GM10248 (cell line): Measurements from ENCODE around the gene CIB1.

Source experiments
- CTCF ChIA-PET: fragments of 300-600 bp; sonication (Branson Sonifier 250); formaldehyde crosslinking; extraction: SDS; loops from one replicate; lab custom pipeline; 2021; ENCODE audit warnings: antibody characterized with exemption; lab: Yijun Ruan, JAX
- POLR2A ChIA-PET: fragments of 350-650 bp; sonication (Branson Sonifier 250); formaldehyde crosslinking; extraction: SDS; loops from one replicate; lab custom pipeline; 2020; ENCODE audit warnings: antibody characterized with exemption; lab: Yijun Ruan, JAX
- DNase-seq: peaks from one replicate; pipeline ENCODE4 v3.0.0; 2012; ENCODE audit errors: extremely low spot score
- TF ChIP-seq, protein P1 (sequence below): IDR thresholded peaks from 2 replicates; pipeline ENCODE4 v1.5.1; 2012; ENCODE audit warnings: mild to moderate bottlenecking, low read depth; ENCODE audit errors: extremely low read depth, missing control alignments, control extremely low read depth

The CIB1 gene

DNA sequence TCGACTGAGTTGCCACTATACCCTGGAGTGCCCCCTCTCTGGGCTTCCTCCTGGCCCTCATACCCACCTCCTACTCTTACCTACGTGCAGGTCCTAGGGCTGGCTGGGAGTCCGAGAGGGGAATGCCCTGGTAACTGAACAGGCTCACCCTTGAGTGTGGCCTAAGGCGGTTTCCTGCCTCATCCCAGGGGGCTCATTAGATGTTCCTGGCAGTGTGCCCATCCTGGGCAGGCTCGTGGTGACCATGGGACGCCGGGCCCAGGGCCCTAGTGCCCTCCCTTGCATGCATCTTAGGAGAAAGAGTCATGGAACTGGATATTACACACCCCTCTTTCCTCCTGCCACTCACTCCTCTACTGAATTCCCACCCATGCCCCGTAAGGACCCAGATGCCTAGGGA lies 29.8 kb downstream of the CIB1 start:
- ChIA-PET POLR2A (no interaction called here), CTCF (interaction anchor here (1.3 to 4.4 kb wide), 6 partner anchors 12 to 17 kb away, joined by 3 to 25 read pairs (median 4); no protein-coding TSS in a partner anchor)
- no peak for DNase-seq
- TF ChIP-seq, protein P1, sequence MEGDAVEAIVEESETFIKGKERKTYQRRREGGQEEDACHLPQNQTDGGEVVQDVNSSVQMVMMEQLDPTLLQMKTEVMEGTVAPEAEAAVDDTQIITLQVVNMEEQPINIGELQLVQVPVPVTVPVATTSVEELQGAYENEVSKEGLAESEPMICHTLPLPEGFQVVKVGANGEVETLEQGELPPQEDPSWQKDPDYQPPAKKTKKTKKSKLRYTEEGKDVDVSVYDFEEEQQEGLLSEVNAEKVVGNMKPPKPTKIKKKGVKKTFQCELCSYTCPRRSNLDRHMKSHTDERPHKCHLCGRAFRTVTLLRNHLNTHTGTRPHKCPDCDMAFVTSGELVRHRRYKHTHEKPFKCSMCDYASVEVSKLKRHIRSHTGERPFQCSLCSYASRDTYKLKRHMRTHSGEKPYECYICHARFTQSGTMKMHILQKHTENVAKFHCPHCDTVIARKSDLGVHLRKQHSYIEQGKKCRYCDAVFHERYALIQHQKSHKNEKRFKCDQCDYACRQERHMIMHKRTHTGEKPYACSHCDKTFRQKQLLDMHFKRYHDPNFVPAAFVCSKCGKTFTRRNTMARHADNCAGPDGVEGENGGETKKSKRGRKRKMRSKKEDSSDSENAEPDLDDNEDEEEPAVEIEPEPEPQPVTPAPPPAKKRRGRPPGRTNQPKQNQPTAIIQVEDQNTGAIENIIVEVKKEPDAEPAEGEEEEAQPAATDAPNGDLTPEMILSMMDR, result no peak

DNA sequence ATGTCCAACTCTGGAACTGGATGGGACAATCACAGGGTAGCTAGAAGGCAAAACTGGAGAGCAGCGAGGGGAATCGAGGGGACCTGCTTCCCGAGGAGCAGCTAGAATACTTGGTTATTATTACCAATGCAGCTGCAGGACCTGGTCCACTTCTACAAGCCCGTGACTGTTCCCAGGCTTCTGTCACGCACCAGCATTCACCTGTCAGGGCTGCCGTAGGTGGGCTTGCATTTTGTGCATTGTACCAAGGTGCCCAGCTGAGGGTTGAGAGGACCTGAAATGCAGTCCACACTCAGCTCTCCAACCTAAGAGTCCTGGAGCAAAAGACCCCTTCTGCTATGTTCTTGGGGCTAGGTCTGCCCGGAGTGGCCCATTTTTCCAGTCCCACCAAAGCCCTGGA lies 30.3 kb downstream of the CIB1 start:
- no peak for DNase-seq
- ChIA-PET CTCF (interaction anchor here (1.2 to 4.4 kb wide), 4 partner anchors 11 to 18 kb away, joined by 3 to 25 read pairs (median 4); no protein-coding TSS in a partner anchor), POLR2A (no interaction called here)
- TF ChIP-seq, protein P1, result no peak

DNA sequence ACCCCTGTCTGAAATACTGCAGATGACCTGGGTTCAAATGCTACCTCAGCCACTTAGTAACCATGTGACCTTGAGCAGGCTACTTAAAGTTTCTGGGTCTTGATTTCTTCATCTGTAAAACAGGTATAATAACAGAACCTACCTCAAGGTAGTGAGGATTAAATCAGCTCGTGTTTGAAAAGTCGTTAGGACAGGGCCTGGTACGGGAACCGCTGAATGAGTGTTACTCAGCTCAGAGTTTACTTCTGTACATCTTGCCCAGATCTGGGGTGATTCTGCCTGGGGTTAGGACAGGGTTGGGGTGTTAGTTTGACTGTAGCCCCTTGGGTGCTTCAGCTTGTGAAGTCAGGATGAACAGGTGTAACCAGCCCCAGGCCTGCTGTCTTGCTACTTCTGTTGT lies 30.8 kb downstream of the CIB1 start:
- ChIA-PET POLR2A (no interaction called here), CTCF (interaction anchor here (1.2 to 4.6 kb wide), 5 partner anchors 12 to 18 kb away, joined by 3 to 25 read pairs (median 4); no protein-coding TSS in a partner anchor)
- no peak for DNase-seq
- TF ChIP-seq, protein P1, result no peak

DNA sequence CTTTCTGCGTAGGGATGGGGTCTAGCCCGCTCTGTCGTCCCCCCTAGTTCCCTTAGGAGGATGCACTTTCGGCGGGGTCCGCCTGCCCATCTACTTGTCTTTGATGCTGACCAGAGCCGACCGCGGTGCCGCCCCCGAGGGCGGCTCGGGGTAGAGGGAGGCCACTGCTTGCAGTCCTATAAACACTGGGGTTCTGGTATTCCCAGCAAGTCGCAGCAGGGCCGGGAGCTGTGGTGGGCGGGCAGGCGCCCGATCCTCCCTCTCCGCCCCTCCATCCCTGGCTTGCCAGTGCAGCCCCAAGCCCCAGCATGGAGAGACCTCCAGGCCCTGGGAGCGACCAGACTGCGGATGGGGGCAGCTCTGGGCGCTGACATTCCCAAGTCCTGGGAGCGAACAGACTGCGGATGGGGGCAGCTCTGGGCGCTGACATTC lies 31.8 kb downstream of the CIB1 start:
- no peak for DNase-seq
- CTCF ChIA-PET, result interaction anchor here (1.4 to 4.6 kb wide), 5 partner anchors 11 to 118 kb away, joined by 3 to 25 read pairs (median 5); no protein-coding TSS in a partner anchor
- TF ChIP-seq, protein P1, result no peak
- POLR2A ChIA-PET, result interaction anchor here (0.7 to 1.7 kb wide), 2 partner anchors 10 to 32 kb away, joined by 3 to 7 read pairs; partner anchors contain the start of genes CIB1 and GDPGP1

DNA sequence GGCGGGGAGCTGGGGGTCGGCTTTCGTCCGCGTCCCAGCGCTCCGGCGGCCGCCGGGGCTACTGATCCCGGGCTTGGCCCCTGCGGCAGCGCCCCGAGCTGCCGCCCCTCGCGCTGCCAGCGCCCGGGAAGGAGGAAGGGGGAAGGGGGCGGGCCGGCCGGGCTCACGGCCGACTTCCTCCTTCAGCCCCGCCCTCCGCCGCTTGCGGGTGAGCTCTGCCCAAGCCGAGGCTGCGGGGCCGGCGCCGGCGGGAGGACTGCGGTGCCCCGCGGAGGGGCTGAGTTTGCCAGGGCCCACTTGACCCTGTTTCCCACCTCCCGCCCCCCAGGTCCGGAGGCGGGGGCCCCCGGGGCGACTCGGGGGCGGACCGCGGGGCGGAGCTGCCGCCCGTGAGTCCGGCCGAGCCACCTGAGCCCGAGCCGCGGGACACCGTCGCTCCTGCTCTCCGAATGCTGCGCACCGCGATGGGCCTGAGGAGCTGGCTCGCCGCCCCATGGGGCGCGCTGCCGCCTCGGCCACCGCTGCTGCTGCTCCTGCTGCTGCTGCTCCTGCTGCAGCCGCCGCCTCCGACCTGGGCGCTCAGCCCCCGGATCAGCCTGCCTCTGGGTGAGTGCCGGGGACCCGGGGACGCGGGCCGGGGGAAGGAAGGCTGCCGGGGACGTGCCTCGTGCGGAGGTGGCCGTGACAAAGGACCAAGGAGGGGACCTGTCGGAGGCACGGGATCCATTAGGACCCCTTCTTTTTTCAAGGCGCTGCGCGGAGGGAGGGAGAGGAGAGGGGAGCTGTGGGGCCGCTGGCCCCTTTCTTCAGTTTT lies 32.4 kb downstream of the CIB1 start, which contains the start of gene SEMA4B:
Gene SEMA4B (plus strand): TSS at position 201 of the 814 bp plus-strand sequence. CDS start 249 bp downstream, at position 450.
- POLR2A ChIA-PET, result interaction anchor here (0.6 to 1.7 kb wide), 4 partner anchors 9 to 32 kb away, joined by 3 to 7 read pairs (median 3); partner anchors contain the start of genes CIB1 and GDPGP1
- TF ChIP-seq, protein P1, result no peak
- peak; percentile 92 for DNase-seq

DNA sequence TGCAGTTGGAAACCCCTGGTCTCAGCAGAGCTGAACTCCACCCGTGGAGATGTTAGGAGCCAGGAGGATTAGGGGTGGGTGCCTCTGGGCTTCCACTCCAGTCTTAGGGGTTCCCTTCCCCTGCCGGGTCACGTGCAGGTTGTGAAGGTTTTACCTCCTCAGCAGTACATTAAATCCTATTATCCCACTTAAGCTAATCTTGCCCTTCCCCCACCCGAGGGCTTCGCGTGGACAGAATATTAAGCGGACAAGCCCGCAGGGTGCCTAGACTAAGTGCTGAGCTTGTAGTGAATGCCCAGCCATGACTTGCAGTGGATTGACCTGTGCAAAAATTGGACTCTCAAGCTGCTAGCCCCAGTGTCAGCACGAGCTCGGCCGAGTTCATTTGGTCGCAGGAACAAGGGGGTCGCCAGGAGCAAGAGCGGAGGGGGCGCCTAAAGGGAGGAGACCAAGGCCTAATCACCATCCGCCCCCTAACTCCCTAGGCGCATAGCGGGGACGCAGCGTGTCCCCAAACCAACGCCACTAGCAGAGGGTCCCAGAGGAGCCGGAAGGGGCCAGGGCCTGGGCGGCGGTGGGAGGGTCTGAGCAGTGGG lies 33.1 kb downstream of the CIB1 start:
- ChIA-PET CTCF (interaction anchor here (0.9 to 4.6 kb wide), 12 partner anchors 10 to 222 kb away, joined by 3 to 25 read pairs (median 4); partner anchors contain the start of genes CIB1 and GDPGP1), POLR2A (interaction anchor here (0.6 to 1.7 kb wide), 3 partner anchors 9 to 33 kb away, joined by 3 to 7 read pairs (median 3); partner anchors contain the start of genes CIB1 and GDPGP1)
- DNase-seq, result no peak
- TF ChIP-seq, protein P1, result no peak

More for the DNA sequence above, 32.4 kb downstream of the CIB1 start, which contains the start of gene SEMA4B:
- CTCF ChIA-PET, result interaction anchor here (0.9 to 4.6 kb wide), 11 partner anchors 11 to 119 kb away, joined by 3 to 25 read pairs (median 5); partner anchors contain the start of genes CIB1 and GDPGP1
